Left ventricle myocardium inferior (tissue), 1 donor: ENCODE data around the gene MGAT4C. TPM values are rescaled to one million over a fixed set of nuclear protein-coding genes. Genes with fewer than 3 reads are reported as not detected.
A peak's percentile ranks its signal among the peaks of the same experiment; 100 is the strongest.

Source experiments
- DNase-seq: peaks from one replicate; pipeline ENCODE4 v3.0.0-alpha.2; 2020
- H3K27ac ChIP-seq: fragments of 200-600 bp; replicated peaks from 2 replicates; pipeline ENCODE4 v1.8.0; 2021
- H3K27me3 ChIP-seq: fragments of 200-600 bp; 2 replicates; pipeline ENCODE4 v1.8.0; 2021; ENCODE audit warnings: low read depth
- H3K36me3 ChIP-seq: fragments of 200-600 bp; 2 replicates; pipeline ENCODE4 v1.8.0; 2021
- H3K4me1 ChIP-seq: fragments of 200-600 bp; 2 replicates; pipeline ENCODE4 v1.8.0; 2021
- H3K4me3 ChIP-seq: fragments of 200-600 bp; 2 replicates; pipeline ENCODE4 v1.8.0; 2021; ENCODE audit warnings: mild to moderate bottlenecking, moderate library complexity
- H3K9me3 ChIP-seq: fragments of 200-600 bp; replicated peaks from 2 replicates; pipeline ENCODE4 v1.8.0; 2021
- CTCF ChIP-seq: fragments of 200-600 bp; IDR thresholded peaks from 2 replicates; pipeline ENCODE4 v1.8.0; 2021; ENCODE audit warnings: antibody characterized with exemption, mild to moderate bottlenecking, borderline replicate concordance
- intact Hi-C: fragments of 100-400 bp; cut with micrococcal nuclease; formaldehyde crosslinking; loops from one replicate; pipeline ENCODE4 v1.11.0; 2022
- total RNA-seq: library from RNA; stranded (reverse); fragmentation: NEBNext Ultra II Directional; extraction: Animal tissue kit (Norgen Biotek cat#: 25700); gene quantifications from one replicate; pipeline ENCODE4 v1.2.1, GENCODE V29; 2021
- donor health status: DM: no; HTN: yes; CAD: no; lungs with severe emphysema.

Gene MGAT4C
- total RNA-seq, 1 donor from 2014 or later: 5.4 TPM

GRCh38 chr12:86261142-86261541 lies 5.0 kb upstream of the MGAT4C start:
- H3K4me1 ChIP-seq: peaks cover 4% of the 10 kb centered on the region
- H3K27ac ChIP-seq: no peak overlapping the region
- no peaks in the 10 kb centered on the region for H3K36me3 ChIP-seq
- TF ChIP-seq CTCF: no peak
- H3K9me3 ChIP-seq: no peaks in the 10 kb centered on the region
- DNase-seq: no peak
- intact Hi-C loops: no loop called here
- no peak overlapping the region for H3K4me3 ChIP-seq
- H3K27me3 ChIP-seq: no peaks in the 10 kb centered on the region

GRCh38 chr12:86260183-86260582 lies 4.0 kb upstream of the MGAT4C start:
- TF ChIP-seq CTCF: no peak
- Histone ChIP-seq H3K36me3 (no peaks in the 10 kb centered on the region), H3K4me3 (no peak overlapping the region), H3K4me1 (peaks cover 4% of the 10 kb centered on the region), H3K27me3 (no peaks in the 10 kb centered on the region), H3K9me3 (no peaks in the 10 kb centered on the region), H3K27ac (no peak overlapping the region)
- intact Hi-C loops: no loop called here
- DNase-seq: no peak

- Histone ChIP-seq H3K27ac (peak overlapping the region; percentile 52), H3K27me3 (no peaks in the 10 kb centered on the region), H3K4me3 (peak overlapping the region; percentile 24), H3K9me3 (no peaks in the 10 kb centered on the region), H3K4me1 (peaks cover 4% of the 10 kb centered on the region), H3K36me3 (no peaks in the 10 kb centered on the region)
- TF ChIP-seq CTCF: no peak
- intact Hi-C loops: no loop called here
- DNase-seq: no peak
These were observed 943 bp upstream of the MGAT4C start for GRCh38 chr12:86257134-86257533.

- intact Hi-C loops: no loop called here
- H3K4me1 ChIP-seq: peaks cover 23% of the 10 kb centered on the region
- no peak overlapping the region for H3K27ac ChIP-seq
- H3K27me3 ChIP-seq: no peaks in the 10 kb centered on the region
- peak overlapping the region; percentile 51 for H3K4me3 ChIP-seq
- no peaks in the 10 kb centered on the region for H3K9me3 ChIP-seq
- TF ChIP-seq CTCF: no peak
- no peak for DNase-seq
- no peaks in the 10 kb centered on the region for H3K36me3 ChIP-seq
These were observed 1.6 kb downstream of the MGAT4C start for GRCh38 chr12:86254399-86255107.

- no peaks in the 10 kb centered on the region for H3K27me3 ChIP-seq
- intact Hi-C loops: no loop called here
- peaks cover 29% of the 10 kb centered on the region for H3K4me1 ChIP-seq
- H3K27ac ChIP-seq: peak overlapping the region; percentile 46
- no peaks in the 10 kb centered on the region for H3K9me3 ChIP-seq
- no peak overlapping the region for H3K4me3 ChIP-seq
- H3K36me3 ChIP-seq: no peaks in the 10 kb centered on the region
- no peak for DNase-seq
- no peak for TF ChIP-seq CTCF
These were observed 6.3 kb downstream of the MGAT4C start for GRCh38 chr12:86249851-86250250.
